Esophagus squamous epithelium (tissue), 4 donors: ENCODE data around the gene PCAT7.

Experiments used
- CTCF ChIP-seq, 6 experiments: fragments of 450-650 bp in 4 of 6; fragments of 200-600 bp in 2 of 6; sonication (generic) in 2 of 6; IDR thresholded peaks; one replicate each; pipeline ENCODE4 v1.5.1; 2016 to 2019; ENCODE audit warnings: antibody characterized with exemption in 6 of 6, mild to moderate bottlenecking in 4 of 6, moderate library complexity in 4 of 6
- POLR2A ChIP-seq, 4 donors: fragments of 450-650 bp; IDR thresholded peaks; one replicate each; pipeline ENCODE4 v1.6.1; 2017; ENCODE audit warnings: antibody characterized with exemption in 4 of 4, mild to moderate bottlenecking in 4 of 4, moderate library complexity in 3 of 4

GRCh38 chr9:94526951-94527350 lies 27.9 kb upstream of the PCAT7 start:
- no peak for TF ChIP-seq CTCF (IDR thresholded peaks at IDR 0.05)
- no peak for TF ChIP-seq POLR2A (IDR thresholded peaks at IDR 0.05)
